Measurements from ENCODE around the gene LRP1. TPM values are rescaled to one million over a fixed set of nuclear protein-coding genes. Genes with fewer than 3 reads are reported as not detected.
A peak's percentile ranks its signal among the peaks of the same experiment; 100 is the strongest.

Gene LRP1
- total and polyA plus RNA-seq, 5 experiments from 2014 or later = 0.51 to 6.0 (median 2.7) TPM; not detected in 1

- Mint-ChIP-seq H3K36me3 (peaks cover 0 to 79% (median 8%) of the 10 kb centered on the region in 3 donors), H3K27ac (peak overlapping the region; percentile 50 to 97 (median 89)), H3K4me1 (peaks cover 26 to 83% (median 64%) of the 10 kb centered on the region in 4 donors), H3K9me3 (no peaks in the 10 kb centered on the region), H3K27me3 (no peaks in the 10 kb centered on the region), H3K4me3 (peak overlapping the region in 2 of 10 donors; percentile 24 to 29)
- POLR2A ChIA-PET = interaction anchor here (2.1 to 16.3 kb wide), 2 partner anchors 9 kb away, joined by 8 to 559 read pairs; partner anchors contain the start of gene STAT6
- DNase-seq = no peak
- ATAC-seq = no peak
Observed at GRCh38 chr12:57096099-57096572, 32.1 kb upstream of the LRP1 start.

GRCh38 chr12:57096748-57097553, 31.3 kb upstream of the LRP1 start:
- Mint-ChIP-seq H3K4me3 (no peak overlapping the region), H3K9me3 (no peaks in the 10 kb centered on the region), H3K4me1 (peaks cover 24 to 80% (median 60%) of the 10 kb centered on the region in 4 donors), H3K27me3 (no peaks in the 10 kb centered on the region), H3K27ac (peak overlapping the region in 9 of 10 donors; percentile 49 to 90 (median 72)), H3K36me3 (peaks cover 0 to 78% (median 8%) of the 10 kb centered on the region in 3 donors)
- ATAC-seq = no peak
- no peak for DNase-seq
- POLR2A ChIA-PET = interaction anchor here (2.0 to 16.7 kb wide), 4 partner anchors 3 to 26 kb away, joined by 4 to 559 read pairs (median 284); partner anchors contain the start of genes NAB2 and STAT6

GRCh38 chr12:57097554-57097835, 30.8 kb upstream of the LRP1 start:
- DNase-seq (no peak), ATAC-seq (no peak)
- Mint-ChIP-seq H3K9me3 (no peaks in the 10 kb centered on the region), H3K4me1 (peaks cover 21 to 80% (median 61%) of the 10 kb centered on the region in 4 donors), H3K4me3 (no peak overlapping the region), H3K27me3 (no peaks in the 10 kb centered on the region), H3K27ac (peak overlapping the region in 3 of 10 donors; percentile 66 to 89 (median 84)), H3K36me3 (peaks cover 0 to 79% (median 8%) of the 10 kb centered on the region in 3 donors)
- POLR2A ChIA-PET = interaction anchor here (0.6 to 16.7 kb wide), 6 partner anchors 3 to 1250 kb away, joined by 3 to 559 read pairs (median 6); partner anchors contain the start of genes NAB2, NEMP1 and STAT6

GRCh38 chr12:57098546-57098945, 29.7 kb upstream of the LRP1 start:
- POLR2A ChIA-PET = interaction anchor here (1.2 to 16.7 kb wide), 5 partner anchors 4 to 90 kb away, joined by 3 to 559 read pairs (median 5); partner anchors contain the start of genes NAB2, NEMP1 and STAT6
- H3K9me3 Mint-ChIP-seq = no peaks in the 10 kb centered on the region
- ATAC-seq (no peak), DNase-seq (no peak)
- peak overlapping the region in 7 of 10 donors; percentile 42 to 87 (median 75) for H3K27ac Mint-ChIP-seq
- H3K27me3 Mint-ChIP-seq = no peaks in the 10 kb centered on the region
- H3K36me3 Mint-ChIP-seq = peaks cover 0 to 76% (median 8%) of the 10 kb centered on the region in 3 donors
- H3K4me1 Mint-ChIP-seq = peaks cover 13 to 74% (median 59%) of the 10 kb centered on the region in 4 donors
- H3K4me3 Mint-ChIP-seq = no peak overlapping the region

GRCh38 chr12:57099047-57099714, 29.1 kb upstream of the LRP1 start:
- no peak for ATAC-seq
- Mint-ChIP-seq H3K27ac (peak overlapping the region; percentile 37 to 87 (median 76)), H3K4me3 (no peak overlapping the region), H3K9me3 (no peaks in the 10 kb centered on the region), H3K36me3 (peaks cover 0 to 78% (median 6%) of the 10 kb centered on the region in 3 donors), H3K27me3 (no peaks in the 10 kb centered on the region), H3K4me1 (peaks cover 10 to 74% (median 61%) of the 10 kb centered on the region in 4 donors)
- POLR2A ChIA-PET = interaction anchor here (1.0 to 16.7 kb wide), 5 partner anchors 5 to 34 kb away, joined by 3 to 559 read pairs (median 5); partner anchors contain the start of genes NAB2, NEMP1 and STAT6
- DNase-seq = no peak

GRCh38 chr12:57099766-57100165, 28.5 kb upstream of the LRP1 start:
- no peak overlapping the region for H3K4me3 Mint-ChIP-seq
- POLR2A ChIA-PET = interaction anchor here (1.0 to 16.7 kb wide), 5 partner anchors 6 to 34 kb away, joined by 3 to 559 read pairs (median 3); partner anchors contain the start of genes NAB2, NEMP1 and STAT6
- no peaks in the 10 kb centered on the region for H3K27me3 Mint-ChIP-seq
- no peaks in the 10 kb centered on the region for H3K9me3 Mint-ChIP-seq
- peak overlapping the region in 8 of 10 donors; percentile 52 to 87 (median 76) for H3K27ac Mint-ChIP-seq
- no peak for ATAC-seq
- DNase-seq = peak in 1 of 10 donors; percentile 16
- peaks cover 9 to 74% (median 60%) of the 10 kb centered on the region in 4 donors for H3K4me1 Mint-ChIP-seq
- peaks cover 0 to 83% (median 6%) of the 10 kb centered on the region in 3 donors for H3K36me3 Mint-ChIP-seq

GRCh38 chr12:57101892-57102695, 26.2 kb upstream of the LRP1 start:
- Mint-ChIP-seq H3K27me3 (no peaks in the 10 kb centered on the region), H3K27ac (peak overlapping the region; percentile 79 to 93 (median 87)), H3K36me3 (peaks cover 0 to 87% (median 9%) of the 10 kb centered on the region in 3 donors), H3K9me3 (no peaks in the 10 kb centered on the region), H3K4me3 (peak overlapping the region in 7 of 10 donors; percentile 29 to 53 (median 41)), H3K4me1 (peaks cover 13 to 74% (median 65%) of the 10 kb centered on the region in 4 donors)
- peak; percentile 23 to 46 for ATAC-seq
- POLR2A ChIA-PET = interaction anchor here (0.6 to 16.7 kb wide), 6 partner anchors 3 to 369 kb away, joined by 3 to 559 read pairs (median 4); partner anchors contain the start of genes NAB2 and STAT6
- peak in 1 of 10 donors; percentile 62 for DNase-seq

GRCh38 chr12:57103856-57104255, 24.4 kb upstream of the LRP1 start:
- DNase-seq (no peak), ATAC-seq (no peak)
- Mint-ChIP-seq H3K9me3 (no peaks in the 10 kb centered on the region), H3K4me1 (peaks cover 23 to 84% (median 77%) of the 10 kb centered on the region in 4 donors), H3K4me3 (peak overlapping the region in 1 of 10 donors; percentile 9), H3K27ac (peak overlapping the region in 6 of 10 donors; percentile 20 to 90 (median 50)), H3K36me3 (peaks cover 0 to 84% (median 6%) of the 10 kb centered on the region in 3 donors), H3K27me3 (no peaks in the 10 kb centered on the region)
- POLR2A ChIA-PET = interaction anchor here (1.6 to 16.7 kb wide), 2 partner anchors 10 to 21 kb away, joined by 3 to 559 read pairs; partner anchors contain the start of gene NAB2

- Mint-ChIP-seq H3K36me3 (peaks cover 0 to 78% (median 6%) of the 10 kb centered on the region in 3 donors), H3K27ac (peak overlapping the region in 8 of 10 donors; percentile 6 to 90 (median 50)), H3K27me3 (no peaks in the 10 kb centered on the region), H3K4me1 (peaks cover 22 to 82% (median 76%) of the 10 kb centered on the region in 4 donors), H3K4me3 (peak overlapping the region in 2 of 10 donors; percentile 9 to 62), H3K9me3 (no peaks in the 10 kb centered on the region)
- ATAC-seq (no peak), DNase-seq (peak in 1 of 10 donors; percentile 44)
- POLR2A ChIA-PET = interaction anchor here (1.6 to 16.7 kb wide), 2 partner anchors 10 to 22 kb away, joined by 3 to 559 read pairs; partner anchors contain the start of gene NAB2
Observed at GRCh38 chr12:57104292-57104910, 23.9 kb upstream of the LRP1 start.

GRCh38 chr12:57105011-57105753, 23.1 kb upstream of the LRP1 start:
- peaks cover 0 to 71% (median 3%) of the 10 kb centered on the region in 3 donors for H3K36me3 Mint-ChIP-seq
- no peaks in the 10 kb centered on the region for H3K9me3 Mint-ChIP-seq
- no peak for ATAC-seq
- H3K4me1 Mint-ChIP-seq = peaks cover 27 to 83% (median 80%) of the 10 kb centered on the region in 4 donors
- POLR2A ChIA-PET = interaction anchor here (0.6 to 16.7 kb wide), 5 partner anchors 11 to 1098 kb away, joined by 3 to 559 read pairs (median 3); partner anchors contain the start of genes NAB2 and NEMP1
- H3K27me3 Mint-ChIP-seq = no peaks in the 10 kb centered on the region
- H3K27ac Mint-ChIP-seq = peak overlapping the region in 8 of 10 donors; percentile 28 to 90 (median 67)
- H3K4me3 Mint-ChIP-seq = peak overlapping the region in 1 of 10 donors; percentile 62
- DNase-seq = no peak

All from naive thymus-derived CD8-positive, alpha-beta T cell (primary cell).